Measurements from ENCODE around the gene TBCEL.
"Not testable (repeated sequence)": the region's sequence is repeated elsewhere in the genome, so short reads cannot be mapped to it uniquely, and the experiment has no call there.

Gene TBCEL

GRCh38 chr11:121104312-121104762, 80.4 kb downstream of the TBCEL start:
- H3K4me3 ChIP-seq (ENCODE audit: low read depth, low read length), result no peak overlapping the region

GRCh38 chr11:121105063-121105480, 81.2 kb downstream of the TBCEL start:
- H3K4me3 ChIP-seq (ENCODE audit: low read depth, low read length), result no peak overlapping the region

DNA sequence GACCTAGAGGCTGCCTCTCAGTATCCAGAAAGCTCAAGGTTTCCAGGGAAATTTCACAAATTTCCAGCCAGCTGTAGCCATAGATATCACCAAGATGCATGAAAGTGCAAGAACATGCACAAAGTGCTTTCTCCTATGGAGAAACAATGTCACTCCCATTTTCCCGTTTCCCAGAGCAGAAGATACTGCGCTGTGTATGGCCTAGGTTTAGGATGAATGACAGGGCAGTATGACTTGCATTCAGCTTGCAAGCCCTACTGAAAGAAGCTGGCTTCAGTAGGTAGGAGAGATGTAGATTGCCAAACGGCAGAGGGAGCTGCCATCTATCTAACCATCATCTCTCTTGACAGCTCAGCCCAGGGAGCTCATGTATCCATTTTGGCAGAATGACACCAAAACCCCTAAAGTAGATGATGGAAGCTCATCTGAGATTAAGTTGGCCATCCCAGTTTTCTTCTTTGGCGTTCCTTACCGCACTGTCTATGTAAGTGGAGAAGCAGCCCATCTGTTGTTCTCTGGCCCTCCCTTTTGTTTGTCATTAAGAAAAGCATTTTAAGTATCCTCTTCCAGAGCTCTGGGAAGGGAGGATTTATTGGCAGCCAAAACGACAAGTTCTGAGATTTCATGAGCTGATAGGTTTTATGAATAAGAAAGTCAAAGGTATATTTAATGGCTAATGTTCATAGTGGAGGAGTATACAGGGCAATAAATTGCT, 81.7 kb downstream of the TBCEL start:
- no peak overlapping the region for H3K4me3 ChIP-seq (ENCODE audit: low read depth, low read length)

DNA sequence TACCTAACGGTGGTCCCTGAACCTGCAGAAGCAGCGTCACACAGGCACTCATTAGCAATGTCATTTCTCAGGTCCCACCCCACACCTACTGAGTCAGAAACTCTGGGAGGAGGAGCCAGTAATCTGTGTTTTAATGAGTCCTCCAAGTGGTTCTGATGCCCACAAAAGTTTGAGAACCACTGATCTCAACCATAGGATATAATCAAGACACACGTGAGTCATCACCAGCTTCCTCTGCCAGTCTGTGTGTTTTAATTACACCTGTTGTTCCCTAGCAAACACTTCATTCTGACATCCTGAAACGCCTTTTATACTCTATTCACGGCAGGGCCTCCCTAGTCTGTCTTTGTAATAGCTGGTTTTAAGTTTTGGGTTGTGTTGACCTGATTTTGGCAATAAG, 82.9 kb downstream of the TBCEL start:
- no peak overlapping the region for H3K4me3 ChIP-seq (ENCODE audit: low read depth, low read length)

DNA sequence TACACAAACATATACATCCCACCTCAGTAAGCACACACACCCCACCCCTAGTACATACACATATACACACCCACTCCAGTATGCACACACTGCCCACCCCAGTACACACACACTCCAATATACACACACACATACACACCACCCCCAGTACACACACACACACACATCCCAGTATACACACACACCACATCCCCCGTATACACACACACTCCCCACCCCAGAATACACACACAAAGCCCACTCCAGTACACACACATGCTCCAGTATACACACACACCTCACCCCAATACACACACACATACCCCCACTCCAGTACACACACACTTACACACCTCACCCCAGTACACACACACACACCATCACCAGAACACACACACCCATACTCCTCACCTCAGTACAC, 84.5 kb downstream of the TBCEL start:
- H3K4me3 ChIP-seq (ENCODE audit: low read depth, low read length), result no peak overlapping the region

GRCh38 chr11:121109471-121109870, 85.6 kb downstream of the TBCEL start:
- H3K4me3 ChIP-seq (ENCODE audit: low read depth, low read length), result no peak overlapping the region

DNA sequence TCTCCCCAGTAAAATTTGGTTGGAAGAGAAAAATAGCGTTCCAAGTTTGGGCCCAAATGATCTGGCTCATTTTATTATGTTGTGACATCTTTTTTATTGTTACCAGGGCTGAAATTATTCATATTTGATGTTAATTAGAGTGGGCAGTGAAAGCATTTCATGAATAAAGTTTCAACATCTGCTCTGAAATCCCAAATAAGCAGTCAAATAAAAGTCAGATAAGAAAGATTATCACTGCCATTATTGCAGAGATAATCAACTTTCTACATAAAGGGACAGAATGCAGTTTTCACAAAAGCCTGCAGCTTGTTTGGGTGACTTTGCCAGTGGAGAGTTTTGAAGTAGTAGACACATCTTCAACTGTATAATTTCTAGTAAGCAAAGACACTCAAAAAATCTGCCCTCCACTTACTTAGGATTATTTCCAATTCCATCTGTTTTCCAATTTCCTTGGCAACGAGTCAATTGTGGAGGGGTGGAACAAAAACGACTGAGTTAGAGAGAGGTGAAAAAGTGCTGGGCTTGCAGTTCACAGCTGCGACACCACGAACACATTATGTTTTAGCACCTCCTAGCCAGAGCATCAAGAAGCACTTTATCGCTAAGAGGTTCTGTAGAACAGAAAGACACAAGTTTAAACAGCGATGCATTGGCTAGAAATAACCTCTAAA, 86.1 kb downstream of the TBCEL start:
- no peak overlapping the region for H3K4me3 ChIP-seq (ENCODE audit: low read depth, low read length)

DNA sequence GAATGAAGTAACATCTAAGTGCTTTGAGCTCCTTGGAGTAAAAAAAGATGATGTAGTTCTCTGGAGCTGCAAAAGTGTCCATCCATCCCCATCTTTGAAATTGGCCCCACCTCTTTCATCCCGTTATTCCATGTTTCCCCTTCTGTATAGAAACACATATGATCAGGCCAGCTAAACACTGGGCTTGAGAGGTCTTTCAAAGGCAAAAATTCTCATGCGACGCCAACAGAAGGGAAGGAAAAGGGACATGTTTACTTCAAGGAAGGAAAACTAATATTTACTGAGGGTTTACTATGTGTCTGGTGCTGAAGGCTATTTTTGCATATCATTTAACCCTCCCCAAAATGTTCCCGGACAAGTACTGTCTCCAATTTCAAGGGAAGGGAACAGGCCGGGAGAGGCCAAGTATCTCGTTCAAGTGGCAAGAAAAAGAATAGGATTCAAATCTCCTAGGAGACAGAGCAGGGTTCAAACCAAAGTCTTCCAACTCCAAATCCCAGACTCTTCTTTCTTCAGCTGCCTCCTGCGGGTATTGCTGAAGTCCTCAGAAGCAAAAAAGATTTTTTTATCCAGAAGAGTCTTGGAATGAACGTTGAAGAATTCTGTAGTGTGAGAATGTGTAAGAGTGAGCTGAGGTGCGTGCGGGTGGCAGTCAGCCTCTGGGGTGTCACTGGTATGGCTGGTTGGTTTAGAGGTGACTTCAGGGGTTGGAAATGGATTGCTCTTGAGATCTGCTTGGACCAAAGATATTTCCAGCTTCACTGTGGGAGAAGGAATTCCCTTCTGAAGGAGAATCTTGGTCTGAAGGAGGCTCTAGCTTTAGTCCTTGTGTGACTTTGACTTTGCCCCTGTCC, 87.2 kb downstream of the TBCEL start:
- no peak overlapping the region for H3K4me3 ChIP-seq (ENCODE audit: low read depth, low read length)

DNA sequence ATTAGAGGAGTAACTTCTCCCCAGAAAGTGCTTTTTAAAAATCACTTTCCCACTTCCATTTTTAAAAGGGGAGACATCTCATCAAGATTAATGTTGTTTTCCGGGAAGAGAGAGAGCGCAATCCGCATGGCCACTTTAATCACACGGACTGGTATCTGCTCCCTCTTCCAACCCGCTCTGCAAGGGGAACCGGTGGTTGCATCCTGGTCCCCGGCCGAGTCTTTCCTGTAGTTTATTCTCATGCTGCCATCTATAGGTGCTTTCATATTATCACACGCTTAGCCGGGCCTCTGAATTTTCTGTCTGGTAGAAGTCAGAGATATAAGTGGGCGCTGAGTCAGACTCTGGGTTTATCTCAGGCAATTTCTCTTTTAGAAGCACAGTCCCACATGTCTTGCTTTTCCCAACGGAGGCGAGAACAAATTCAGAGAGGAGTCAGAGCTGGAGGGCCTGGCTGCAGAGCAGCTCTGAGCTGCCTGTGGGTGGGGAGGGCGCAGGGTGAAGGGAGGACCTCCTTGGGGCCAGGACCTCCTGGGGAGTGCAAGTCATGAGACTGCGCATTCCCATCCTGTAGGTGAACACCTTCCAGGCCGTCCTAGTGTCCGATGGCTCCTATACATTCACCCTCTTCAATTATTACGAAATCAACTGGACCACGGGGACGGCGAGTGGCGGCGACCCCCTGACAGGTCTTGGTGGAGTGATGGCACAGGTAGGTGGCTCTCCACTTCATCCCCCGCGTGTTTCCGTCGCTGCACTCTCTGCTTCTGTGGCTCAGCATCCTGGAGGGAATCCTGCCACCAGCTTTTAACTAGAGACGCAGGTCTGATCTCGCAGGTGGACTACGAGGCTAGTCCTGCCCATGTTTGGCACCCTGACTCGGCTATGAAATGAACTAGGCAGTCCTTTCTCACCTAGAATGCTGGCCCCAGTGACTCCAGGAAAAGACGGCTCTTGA, 88.9 kb downstream of the TBCEL start:
- no peak overlapping the region for H3K4me3 ChIP-seq (ENCODE audit: low read depth, low read length)

- no peak overlapping the region for H3K4me3 ChIP-seq (ENCODE audit: low read depth, low read length)
These were observed 89.7 kb downstream of the TBCEL start for GRCh38 chr11:121113611-121114010.

GRCh38 chr11:121115024-121115423, 91.1 kb downstream of the TBCEL start:
- not testable (repeated sequence) for H3K4me3 ChIP-seq (ENCODE audit: low read depth, low read length)

- H3K4me3 ChIP-seq (ENCODE audit: low read depth, low read length), result no peak overlapping the region
These were observed 93.9 kb downstream of the TBCEL start for GRCh38 chr11:121117788-121118187.

DNA sequence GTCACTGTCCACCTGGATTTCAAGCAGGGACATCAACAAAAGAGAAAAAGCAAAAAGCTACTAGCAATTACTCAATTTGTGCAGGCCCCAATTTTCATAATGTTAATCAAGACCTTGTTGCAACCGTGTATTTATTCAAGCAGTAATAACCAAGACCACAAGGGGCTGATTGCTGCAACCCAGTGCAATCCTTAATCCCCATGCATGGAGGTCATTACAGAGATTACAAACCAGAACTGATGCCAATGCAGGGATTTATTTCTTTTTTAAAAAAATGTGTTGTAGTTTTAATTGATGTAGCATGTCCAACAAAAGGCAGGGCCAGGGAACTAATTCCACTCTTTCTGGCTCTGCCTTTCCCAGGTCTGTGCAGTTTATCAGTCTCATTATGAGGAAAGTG, 95.5 kb downstream of the TBCEL start:
- no peak overlapping the region for H3K4me3 ChIP-seq (ENCODE audit: low read depth, low read length)

DNA sequence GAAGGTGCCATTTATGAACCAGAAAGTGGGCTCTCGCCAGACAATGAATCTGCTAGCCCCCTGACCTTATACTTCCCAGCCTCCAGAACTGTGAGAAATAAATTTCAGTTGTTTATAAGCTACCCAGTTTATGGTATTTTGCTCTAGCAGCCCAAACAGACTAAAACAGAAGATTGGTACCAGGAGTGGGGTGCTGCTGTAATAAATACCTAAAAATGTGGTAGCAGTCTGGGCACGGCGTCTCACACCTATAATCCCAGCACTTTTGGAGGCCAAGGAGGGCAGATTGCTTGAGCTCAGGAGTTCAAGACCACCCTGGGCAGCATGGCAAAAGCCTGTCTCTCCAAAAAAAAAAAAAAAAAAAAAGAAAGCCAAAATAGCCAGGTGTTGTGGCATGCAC, 98.4 kb downstream of the TBCEL start:
- H3K4me3 ChIP-seq (ENCODE audit: low read depth, low read length), result no peak overlapping the region

- H3K4me3 ChIP-seq (ENCODE audit: low read depth, low read length), result no peak overlapping the region
These were observed 99.7 kb downstream of the TBCEL start for GRCh38 chr11:121123496-121124069.

GRCh38 chr11:121127809-121128208, 103.9 kb downstream of the TBCEL start:
- H3K4me3 ChIP-seq (ENCODE audit: low read depth, low read length), result no peak overlapping the region

DNA sequence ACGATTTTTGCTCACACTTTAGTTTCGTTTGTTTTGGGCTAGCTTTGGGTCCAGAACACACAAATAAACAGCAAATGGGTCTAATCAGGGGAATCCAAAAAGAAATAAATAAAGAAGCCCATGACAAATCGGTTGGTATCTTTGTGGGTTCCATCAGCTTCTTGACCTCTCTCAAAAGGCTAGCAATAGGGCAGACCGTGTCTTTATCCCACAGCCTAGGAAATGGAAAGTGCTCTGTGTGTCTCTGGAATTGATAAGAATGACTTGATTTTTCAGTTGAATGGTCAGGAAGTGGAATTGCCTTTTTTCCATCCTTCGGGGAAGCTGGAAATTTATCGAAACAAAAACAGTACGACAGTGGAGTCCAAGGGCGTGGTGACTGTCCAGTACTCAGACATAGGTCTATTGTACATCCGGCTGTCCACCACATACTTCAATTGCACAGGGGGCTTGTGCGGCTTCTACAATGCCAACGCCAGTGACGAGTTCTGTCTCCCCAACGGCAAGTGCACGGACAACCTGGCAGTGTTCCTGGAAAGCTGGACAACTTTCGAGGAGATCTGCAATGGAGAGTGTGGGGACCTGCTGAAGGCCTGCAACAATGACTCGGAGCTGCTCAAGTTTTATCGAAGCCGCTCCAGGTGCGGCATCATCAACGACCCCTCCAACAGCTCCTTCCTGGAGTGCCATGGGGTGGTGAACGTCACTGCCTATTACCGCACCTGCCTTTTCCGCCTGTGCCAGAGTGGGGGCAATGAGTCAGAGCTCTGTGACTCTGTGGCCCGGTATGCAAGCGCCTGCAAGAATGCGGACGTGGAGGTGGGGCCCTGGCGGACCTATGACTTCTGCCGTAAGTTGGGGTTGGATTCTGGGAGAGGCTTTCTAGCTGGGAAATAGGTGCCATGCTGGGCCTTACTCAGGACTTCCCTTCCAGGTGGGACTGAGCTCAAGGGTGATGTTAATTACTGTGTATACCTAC, 105.7 kb downstream of the TBCEL start:
- no peak overlapping the region for H3K4me3 ChIP-seq (ENCODE audit: low read depth, low read length)

DNA sequence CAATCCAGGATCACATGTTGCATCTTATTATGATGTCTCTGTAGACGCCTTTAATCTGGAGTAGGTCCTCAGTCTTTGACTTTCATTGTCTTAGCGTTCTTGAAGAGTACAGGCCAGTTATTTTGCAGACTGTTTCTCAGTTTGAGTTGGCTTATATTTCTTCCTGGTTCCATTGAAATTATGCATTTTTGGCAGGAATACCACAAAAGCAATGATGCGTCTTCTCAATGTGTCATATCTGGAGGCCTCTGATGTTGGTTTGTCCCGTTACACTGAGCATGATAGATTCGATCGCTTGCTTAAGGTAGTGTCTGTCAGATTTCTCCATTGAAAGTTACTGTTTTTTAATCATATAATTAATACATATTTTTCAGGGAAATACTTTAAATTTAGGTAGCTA, 107.8 kb downstream of the TBCEL start:
- no peak overlapping the region for H3K4me3 ChIP-seq (ENCODE audit: low read depth, low read length)

Data from iPS-11a (cell line).